GM12878 (cell line): ENCODE results near the gene SLC12A4. TPM values are rescaled to one million over a fixed set of nuclear protein-coding genes. Genes with fewer than 3 reads are reported as not detected.

Source experiments
- CREM ChIP-seq: IDR thresholded peaks from 2 replicates; pipeline ENCODE4 v1.6.1; 2014; ENCODE audit warnings: antibody characterized with exemption, low read depth
- CUX1 ChIP-seq: IDR thresholded peaks from 2 replicates; pipeline ENCODE4 v1.6.1; 2012; ENCODE audit warnings: improper control_type of control experiment, low read depth, low read length; ENCODE audit not compliant: insufficient replicate concordance
- E2F8 ChIP-seq: fragments of 450-650 bp; IDR thresholded peaks from 2 replicates; pipeline ENCODE4 v1.6.1; 2018; ENCODE audit warnings: mild to moderate bottlenecking, low read depth, moderate library complexity; ENCODE audit not compliant: partially characterized antibody
- EP300 ChIP-seq, 2 experiments: fragments of 150-350 bp in 1 of 2; IDR thresholded peaks; 2 replicates each; pipeline ENCODE4 v1.6.1; 2011 to 2012; ENCODE audit warnings: low read depth in 2 of 2, low read length in 2 of 2, borderline replicate concordance in 1 of 2, improper control_type of control experiment in 1 of 2, inconsistent platforms in 1 of 2; ENCODE audit not compliant: control insufficient read depth in 1 of 2
- FOXK2 ChIP-seq: fragments of 450-650 bp; IDR thresholded peaks from 2 replicates; pipeline ENCODE4 v1.6.1; 2017; ENCODE audit warnings: mild to moderate bottlenecking, moderate library complexity
- GABPA ChIP-seq: IDR thresholded peaks from 2 replicates; pipeline ENCODE4 v1.6.1; 2014; ENCODE audit warnings: antibody characterized with exemption, low read depth, mild to moderate bottlenecking, inconsistent platforms
- HDGF ChIP-seq: fragments of 450-650 bp; IDR thresholded peaks from 2 replicates; pipeline ENCODE4 v1.6.1; 2016; ENCODE audit warnings: antibody characterized with exemption
- MLLT1 ChIP-seq: fragments of 450-650 bp; IDR thresholded peaks from 2 replicates; pipeline ENCODE4 v1.6.1; 2016; ENCODE audit warnings: mild to moderate bottlenecking
- NFYA ChIP-seq: IDR thresholded peaks from 2 replicates; pipeline ENCODE4 v1.6.1; 2011; ENCODE audit warnings: low read depth, mild to moderate bottlenecking, low read length, improper control_type of control experiment, borderline replicate concordance
- NFYB ChIP-seq: IDR thresholded peaks from 2 replicates; pipeline ENCODE4 v1.6.1; 2011; ENCODE audit warnings: low read depth, mild to moderate bottlenecking, low read length, improper control_type of control experiment, moderate library complexity; ENCODE audit not compliant: insufficient read depth
- PBX3 ChIP-seq: IDR thresholded peaks from 2 replicates; pipeline ENCODE4 v1.6.1; 2011; ENCODE audit warnings: mild to moderate bottlenecking, low read depth, low read length, moderate library complexity; ENCODE audit not compliant: insufficient replicate concordance
- PKNOX1 ChIP-seq: fragments of 450-650 bp; IDR thresholded peaks from 2 replicates; pipeline ENCODE4 v1.6.1; 2016; ENCODE audit warnings: mild to moderate bottlenecking
- POLR2A ChIP-seq: IDR thresholded peaks from 2 replicates; pipeline ENCODE4 v1.6.1; 2011; ENCODE audit warnings: low read depth, mild to moderate bottlenecking, low read length
- POLR2AphosphoS5 ChIP-seq: IDR thresholded peaks from 2 replicates; pipeline ENCODE4 v1.6.1; 2011; ENCODE audit warnings: mild to moderate bottlenecking, low read length, inconsistent platforms
- RUNX3 ChIP-seq: IDR thresholded peaks from 2 replicates; pipeline ENCODE4 v1.6.1; 2012; ENCODE audit warnings: low read length, inconsistent platforms
- SMAD5 ChIP-seq: IDR thresholded peaks from 2 replicates; pipeline ENCODE4 v1.6.1; 2016; ENCODE audit warnings: antibody characterized with exemption, low read depth
- ZNF217 ChIP-seq: fragments of 450-650 bp; IDR thresholded peaks from 2 replicates; pipeline ENCODE4 v1.6.1; 2017; ENCODE audit warnings: antibody characterized with exemption, mild to moderate bottlenecking
- ZNF24 ChIP-seq: fragments of 450-650 bp; IDR thresholded peaks from 2 replicates; pipeline ENCODE4 v1.6.1; 2017; ENCODE audit warnings: antibody characterized with exemption, mild to moderate bottlenecking
- polyA plus RNA-seq, 11 experiments: library from polyadenylated mRNA; depleted of rRNA in 4 of 11; unstranded in 6 of 11; stranded (reverse) in 5 of 11; fragments of >200 nt; fragmentation: Nextera tagmentation in 4 of 11; fragmentation: Illumina TruSeq in 1 of 11; extraction: Ambion mirVana in 4 of 11; extraction: Trizol in 1 of 11; gene quantifications; 1 replicate in 1 of 11; 2 replicates in 10 of 11; pipeline versions ENCODE4 v1.2.1 to v1.2.3, GENCODE V29; 2011 to 2016; ENCODE audit warnings: inconsistent platforms in 2 of 11, missing spikeins in 2 of 11, low read depth in 1 of 11
- total RNA-seq, 4 experiments: library from RNA; depleted of rRNA in 3 of 4; stranded (reverse); fragments of >200 nt in 3 of 4; fragmentation: Illumina TruSeq in 1 of 4; extraction: Trizol in 1 of 4; gene quantifications; 2 replicates each; pipeline versions ENCODE4 v1.2.1 to v1.2.3, GENCODE V29; 2013 to 2021

The SLC12A4 gene
- total and polyA plus RNA-seq, 10 of the 15 experiments (the other 5 are each of a cell fraction or from before 2014, with no cell fraction given): 0.95 to 39.9 (median 14.2) TPM

GRCh38 chr16:67975321-67976105 is 7.1 kb upstream of the SLC12A4 start (continued):
- TF ChIP-seq CUX1 (no peak), RUNX3 (peak; percentile 98), POLR2A (no peak), CREM (peak; percentile 58; the same call in 1 of the 2 replicates), ZNF24 (no peak), MLLT1 (no peak), SMAD5 (no peak), HDGF (no peak), E2F8 (no peak), NFYB (peak; percentile 33; the same call in 1 of the 2 replicates), POLR2AphosphoS5 (no peak), GABPA (no peak), NFYA (no peak), PKNOX1 (no peak), EP300 (IDR thresholded peaks at IDR 0.05; ENCODE audit: borderline replicate concordance in 1 of 2, control insufficient read depth in 1 of 2, low read depth in 2 of 2, low read length in 2 of 2) (no peak), PBX3 (no peak), ZNF217 (no peak), FOXK2 (no peak)
